HG03342 (cell line): ENCODE measurements around the gene PPTC7.
"Not testable (repeated sequence)": the region's sequence is repeated elsewhere in the genome, so short reads cannot be mapped to it uniquely, and the experiment has no call there.

ENCODE experiments used
- ATAC-seq: cut with Tn5 transposase; IDR thresholded peaks from one replicate; pipeline ENCODE4 v1.9.1; 2021; ENCODE audit warnings: mild to moderate bottlenecking, moderate library complexity; ENCODE audit not compliant: unreplicated experiment

Gene PPTC7

GRCh38 chr12:110587102-110587501 is 4.0 kb upstream of the PPTC7 start:
- not testable (repeated sequence) for ATAC-seq

DNA sequence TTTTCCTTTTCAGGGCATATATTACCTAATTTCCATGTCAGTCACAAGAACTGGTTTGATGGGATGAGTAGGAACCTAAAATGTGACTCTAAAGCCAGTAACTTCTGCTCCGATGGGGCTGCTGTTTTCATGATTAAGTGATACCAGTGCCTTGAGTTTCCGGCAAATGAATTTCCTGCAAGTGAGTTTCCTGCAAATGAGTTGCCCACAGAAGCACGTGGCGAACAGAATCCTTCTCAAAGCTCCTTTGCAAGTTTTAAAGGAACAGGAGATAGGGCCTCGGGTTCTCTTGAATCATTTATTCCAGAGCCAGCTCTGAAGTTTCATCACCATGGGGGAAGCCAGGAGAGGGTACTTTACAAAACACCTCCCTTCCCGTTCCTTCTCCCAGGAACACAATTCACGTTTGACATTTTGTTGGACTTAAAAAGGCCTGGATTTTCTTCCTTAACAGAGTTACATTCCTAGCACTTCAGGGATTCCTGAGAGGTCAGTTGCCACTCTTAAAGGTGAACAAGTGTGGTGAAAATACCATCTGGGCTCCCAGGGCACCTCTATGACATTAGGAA is 2.2 kb upstream of the PPTC7 start:
- no peak for ATAC-seq

- ATAC-seq = peak; percentile 41
Observed at GRCh38 chr12:110582276-110583136, 612 bp downstream of the PPTC7 start.

DNA sequence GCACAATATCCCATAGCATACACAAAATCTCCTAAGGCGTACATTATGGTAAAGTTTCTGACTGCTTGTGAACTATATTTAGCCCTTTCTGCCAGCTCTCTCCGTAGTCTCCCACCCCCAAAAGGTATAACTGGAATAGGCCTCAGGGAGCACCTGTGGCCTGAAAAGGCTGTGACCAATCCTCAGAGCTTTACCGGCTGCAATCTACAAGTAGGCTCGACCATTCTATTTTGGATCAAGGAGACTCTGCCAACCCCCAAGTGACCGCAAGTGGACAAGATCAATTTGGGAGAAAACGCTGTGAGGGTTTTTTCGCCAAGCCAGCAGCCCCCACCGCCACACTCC is 1.2 kb downstream of the PPTC7 start:
- ATAC-seq = no peak

- no peak for ATAC-seq
Observed at GRCh38 chr12:110579535-110580253, 3.4 kb downstream of the PPTC7 start.

- no peak for ATAC-seq
Observed at GRCh38 chr12:110578694-110579534, 4.2 kb downstream of the PPTC7 start.

- ATAC-seq = no peak
Observed at GRCh38 chr12:110577864-110578693, 5.0 kb downstream of the PPTC7 start.

GRCh38 chr12:110576504-110576903 is 6.6 kb downstream of the PPTC7 start:
- no peak for ATAC-seq

GRCh38 chr12:110575326-110575725 is 7.8 kb downstream of the PPTC7 start:
- no peak for ATAC-seq

DNA sequence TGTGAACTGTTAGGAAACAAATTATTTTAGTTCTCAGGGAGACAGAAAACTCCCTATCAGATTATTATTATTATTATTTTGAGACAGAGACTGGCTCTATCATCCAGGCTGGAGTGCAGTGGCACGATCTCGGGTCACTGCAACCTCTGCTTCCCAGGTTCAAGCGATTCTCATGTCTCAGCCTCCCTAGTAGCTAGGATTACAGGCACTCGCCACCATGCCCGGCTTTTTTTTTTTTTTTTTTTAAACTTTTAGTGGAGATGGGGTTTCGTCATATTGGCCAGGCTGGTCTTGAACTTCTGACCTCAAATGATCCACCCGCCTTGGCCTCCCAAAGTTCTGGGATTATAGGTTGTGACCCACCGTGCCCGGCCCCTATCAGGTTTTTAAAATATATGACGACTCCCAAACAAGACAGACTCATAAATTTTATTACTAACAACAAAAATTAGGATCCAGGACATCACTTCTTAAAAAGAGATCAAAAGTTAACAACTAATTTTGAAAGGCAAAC is 8.3 kb downstream of the PPTC7 start:
- not testable (repeated sequence) for ATAC-seq

DNA sequence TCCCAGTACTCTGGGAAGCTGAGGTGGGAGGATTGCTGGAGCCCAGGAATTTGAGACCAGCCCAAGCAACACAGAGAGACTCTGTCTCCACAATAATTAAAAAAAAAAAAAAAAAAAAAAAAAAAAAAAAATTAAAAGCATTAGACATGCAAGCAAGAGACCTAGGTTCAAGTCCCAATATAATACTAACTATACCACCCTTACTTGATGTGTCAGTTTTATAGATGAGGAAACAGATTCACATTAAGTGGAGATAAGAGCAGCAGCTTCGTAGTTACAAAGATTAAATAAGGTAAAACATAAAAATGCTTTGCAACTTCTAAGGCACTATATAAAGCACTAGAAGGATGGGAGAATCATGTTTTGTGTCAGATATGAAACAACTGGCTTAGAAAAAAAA is 9.1 kb downstream of the PPTC7 start:
- no peak for ATAC-seq

- not testable (repeated sequence) for ATAC-seq
Observed at GRCh38 chr12:110570798-110571197, 12.3 kb downstream of the PPTC7 start.

DNA sequence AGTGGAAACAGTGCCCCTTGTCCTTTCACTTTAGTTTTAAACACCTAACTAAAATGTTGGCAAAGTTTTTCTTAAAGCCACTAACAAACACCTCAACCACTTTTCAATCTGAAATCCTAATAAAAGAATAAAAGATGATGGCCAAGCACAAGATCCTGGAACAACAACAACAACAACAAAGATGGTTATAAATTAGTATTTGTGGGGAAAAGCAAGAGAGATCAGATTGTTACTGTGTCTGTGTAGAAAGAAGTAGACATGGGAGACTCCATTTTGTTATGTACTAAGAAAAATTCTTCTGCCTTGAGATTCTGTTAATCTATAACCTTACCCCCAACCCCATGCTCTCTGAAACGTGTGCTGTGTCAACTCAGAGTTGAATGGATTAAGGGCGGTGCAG is 13.3 kb downstream of the PPTC7 start:
- not testable (repeated sequence) for ATAC-seq

- ATAC-seq = no peak
Observed at GRCh38 chr12:110568752-110569151, 14.4 kb downstream of the PPTC7 start.

GRCh38 chr12:110566993-110567392 is 16.1 kb downstream of the PPTC7 start:
- no peak for ATAC-seq

DNA sequence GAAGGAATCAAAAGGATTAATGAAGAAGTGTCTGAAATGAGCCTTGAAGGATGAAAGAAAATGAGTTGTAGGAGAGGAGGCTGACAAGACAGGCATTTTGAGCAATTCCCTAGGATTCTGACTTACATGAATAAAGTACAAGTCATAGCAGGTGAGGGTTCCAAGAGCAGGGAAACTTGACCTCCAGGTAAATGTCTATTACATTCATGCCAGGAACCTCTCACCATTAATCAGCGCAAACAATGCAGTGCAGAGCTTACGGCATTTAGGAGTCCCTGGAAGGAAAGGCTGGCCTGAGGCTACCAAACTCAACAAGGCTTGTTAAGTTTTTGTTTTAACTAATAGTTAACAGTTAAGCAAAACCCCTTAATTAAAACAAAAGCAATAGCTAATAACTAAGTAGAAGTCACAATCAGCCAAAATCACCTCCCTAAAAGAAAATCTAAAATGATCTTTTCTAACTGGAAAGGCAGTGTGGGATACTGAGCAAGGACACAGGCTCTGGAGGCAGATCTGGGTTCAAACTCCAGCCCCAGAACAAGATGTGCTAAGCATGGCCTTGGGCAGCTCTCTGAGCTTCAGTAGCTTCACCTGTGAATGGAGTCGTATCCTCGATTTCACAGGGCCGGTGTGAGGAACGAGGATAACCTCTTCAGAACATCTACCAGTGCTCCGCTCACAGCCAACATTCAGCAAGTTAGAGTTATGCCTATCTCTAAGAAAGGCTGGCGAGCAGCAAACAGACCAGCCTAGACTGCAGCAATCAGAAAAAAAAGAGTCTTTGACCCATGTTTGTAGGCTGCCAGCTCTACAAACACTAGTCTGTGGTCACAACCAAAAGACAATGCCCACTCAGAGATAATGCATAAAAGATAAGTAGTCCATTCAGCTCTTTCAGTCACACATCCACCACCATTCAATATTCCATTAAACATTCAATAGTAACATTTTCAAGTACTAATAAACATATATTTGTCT is 16.9 kb downstream of the PPTC7 start:
- no peak for ATAC-seq

DNA sequence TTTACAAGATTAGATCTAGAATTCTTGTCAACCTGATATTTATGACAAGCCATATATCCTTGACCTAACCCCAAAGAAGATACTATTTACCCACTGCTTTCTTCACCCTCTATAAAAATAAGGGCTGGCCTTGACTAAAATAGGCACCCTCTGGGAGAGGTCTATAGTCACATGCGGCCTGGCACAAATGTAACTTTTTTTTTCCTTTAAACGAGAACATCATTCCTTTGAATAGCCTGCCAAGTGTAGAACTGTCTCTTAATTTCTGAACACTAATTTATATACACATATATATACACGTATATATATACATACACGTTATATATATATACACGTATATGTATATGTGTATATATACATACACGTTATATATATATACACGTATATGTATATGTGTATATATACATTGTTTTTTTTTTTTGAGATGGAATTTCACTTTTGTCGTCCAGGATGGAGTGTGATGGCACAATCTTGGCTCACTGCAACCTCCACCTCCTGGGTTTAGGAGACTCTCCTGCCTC is 18.6 kb downstream of the PPTC7 start:
- no peak for ATAC-seq

DNA sequence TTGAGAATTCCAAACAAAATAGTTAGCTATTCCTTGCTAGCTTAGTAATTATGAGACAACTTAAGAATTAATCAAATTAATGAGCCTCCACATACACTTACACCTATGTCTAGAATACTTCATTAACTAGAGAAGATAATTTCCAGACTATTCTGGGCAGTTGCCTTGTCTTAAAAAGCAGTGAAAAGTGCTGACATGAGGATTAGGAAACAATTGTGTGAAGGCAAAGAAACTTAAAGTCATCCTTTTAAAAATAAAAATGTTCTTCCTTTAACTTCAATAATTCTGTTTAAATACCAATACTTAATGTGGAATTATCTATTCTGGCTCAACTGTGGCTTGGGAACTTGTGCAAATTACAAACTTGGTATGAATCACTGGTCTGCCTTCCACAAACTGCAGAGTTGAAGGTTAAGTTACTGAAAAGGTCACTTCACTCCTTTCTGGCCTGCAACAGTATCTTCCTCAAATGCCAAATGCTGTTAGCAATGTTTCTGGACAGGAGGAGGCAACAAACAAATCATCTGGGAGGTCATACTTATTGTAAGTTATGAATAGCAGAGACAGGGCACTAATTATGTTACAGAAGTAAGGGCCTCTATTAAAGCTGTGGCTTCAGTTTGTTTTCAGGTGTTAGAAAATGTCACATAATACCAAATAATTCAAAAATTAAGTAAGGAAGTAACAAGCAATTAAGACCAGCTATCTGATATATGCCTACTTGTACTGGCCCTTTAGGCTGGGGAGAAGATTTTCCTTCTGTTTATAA is 19.2 kb downstream of the PPTC7 start:
- ATAC-seq = no peak
